IgD-negative memory B cell (primary cell): ENCODE measurements around the gene GAS6. TPM values are rescaled to one million over a fixed set of nuclear protein-coding genes. Genes with fewer than 3 reads are reported as not detected.

ENCODE experiments used
- H3K27ac Mint-ChIP-seq, 3 donors: one replicate each; pipeline ENCODE4 v1.8.0; 2020 to 2022; ENCODE audit warnings: mild to moderate bottlenecking in 3 of 3, mixed read lengths in 3 of 3, moderate library complexity in 1 of 3
- H3K27me3 Mint-ChIP-seq: one replicate; pipeline ENCODE4 v1.8.0; 2021; ENCODE audit warnings: mixed read lengths
- H3K36me3 Mint-ChIP-seq: one replicate; pipeline ENCODE4 v1.8.0; 2020; ENCODE audit warnings: mild to moderate bottlenecking, mixed read lengths
- H3K4me1 Mint-ChIP-seq, 3 donors: one replicate each; pipeline ENCODE4 v1.8.0; 2020 to 2022; ENCODE audit warnings: mixed read lengths in 3 of 3, mild to moderate bottlenecking in 1 of 3
- H3K4me3 Mint-ChIP-seq, 4 donors: one replicate each; pipeline ENCODE4 v1.8.0; 2020 to 2022; ENCODE audit warnings: mild to moderate bottlenecking in 4 of 4, mixed read lengths in 4 of 4, moderate library complexity in 3 of 4
- H3K9me3 Mint-ChIP-seq, 3 donors: one replicate each; pipeline ENCODE4 v1.8.0; 2020 to 2021; ENCODE audit warnings: mixed read lengths in 3 of 3, mild to moderate bottlenecking in 1 of 3
- polyA plus RNA-seq: library from polyadenylated mRNA; unstranded; fragments of 300-500 nt; fragmentation: Illumina TruSeq; gene quantifications from one replicate; pipeline ENCODE4 v1.2.3, GENCODE V29; 2021

The GAS6 gene
- polyA plus RNA-seq, 1 donor from 2014 or later, result 0.60 TPM

- Mint-ChIP-seq H3K9me3 (peaks cover 0 to 2% (median 0%) of the 10 kb centered on the region in 3 donors), H3K4me3 (no peak overlapping the region), H3K36me3 (peaks cover 2% of the 10 kb centered on the region), H3K27ac (no peak overlapping the region), H3K4me1 (no peaks in the 10 kb centered on the region), H3K27me3 (peaks cover 11% of the 10 kb centered on the region)
Observed at GRCh38 chr13:113777311-113778260, 86.3 kb downstream of the GAS6 start.

- peaks cover 0 to 11% (median 3%) of the 10 kb centered on the region in 3 donors for H3K9me3 Mint-ChIP-seq
- no peak overlapping the region for H3K4me3 Mint-ChIP-seq
- peaks cover 2% of the 10 kb centered on the region for H3K36me3 Mint-ChIP-seq
- H3K27me3 Mint-ChIP-seq, result peaks cover 11% of the 10 kb centered on the region
- no peaks in the 10 kb centered on the region for H3K4me1 Mint-ChIP-seq
- H3K27ac Mint-ChIP-seq, result no peak overlapping the region
Observed at GRCh38 chr13:113776231-113777125, 87.4 kb downstream of the GAS6 start.

- H3K27ac Mint-ChIP-seq, result no peak overlapping the region
- no peak overlapping the region for H3K4me3 Mint-ChIP-seq
- peaks cover 0 to 11% (median 3%) of the 10 kb centered on the region in 3 donors for H3K9me3 Mint-ChIP-seq
- no peaks in the 10 kb centered on the region for H3K4me1 Mint-ChIP-seq
- peaks cover 11% of the 10 kb centered on the region for H3K27me3 Mint-ChIP-seq
- peaks cover 2% of the 10 kb centered on the region for H3K36me3 Mint-ChIP-seq
Observed at GRCh38 chr13:113775451-113776145, 88.3 kb downstream of the GAS6 start.

- Mint-ChIP-seq H3K9me3 (peaks cover 0 to 11% (median 3%) of the 10 kb centered on the region in 3 donors), H3K4me3 (no peak overlapping the region), H3K36me3 (peaks cover 2% of the 10 kb centered on the region), H3K27ac (no peak overlapping the region), H3K27me3 (peaks cover 11% of the 10 kb centered on the region), H3K4me1 (no peaks in the 10 kb centered on the region)
Observed at GRCh38 chr13:113774177-113775107, 89.4 kb downstream of the GAS6 start.

GRCh38 chr13:113771709-113772331 is 92.1 kb downstream of the GAS6 start:
- H3K27me3 Mint-ChIP-seq, result no peaks in the 10 kb centered on the region
- no peaks in the 10 kb centered on the region for H3K4me1 Mint-ChIP-seq
- peaks cover 0 to 11% (median 3%) of the 10 kb centered on the region in 3 donors for H3K9me3 Mint-ChIP-seq
- H3K4me3 Mint-ChIP-seq, result no peak overlapping the region
- H3K27ac Mint-ChIP-seq, result no peak overlapping the region
- H3K36me3 Mint-ChIP-seq, result no peaks in the 10 kb centered on the region

- H3K4me3 Mint-ChIP-seq, result no peak overlapping the region
- H3K27ac Mint-ChIP-seq, result no peak overlapping the region
- H3K27me3 Mint-ChIP-seq, result peaks cover 3% of the 10 kb centered on the region
- peaks cover 0 to 11% (median 3%) of the 10 kb centered on the region in 3 donors for H3K9me3 Mint-ChIP-seq
- no peaks in the 10 kb centered on the region for H3K4me1 Mint-ChIP-seq
- H3K36me3 Mint-ChIP-seq, result no peaks in the 10 kb centered on the region
Observed at GRCh38 chr13:113770937-113771336, 92.9 kb downstream of the GAS6 start.

Other genes starting within 250 kb of the GAS6 start
- not detected for gene ATP4B, start 205.9 kb downstream of the GAS6 start, polyA plus RNA-seq
- not detected for gene GRK1, start 196.9 kb downstream of the GAS6 start, polyA plus RNA-seq
- 0.70 TPM for gene TMEM255B, start 104.8 kb downstream of the GAS6 start, polyA plus RNA-seq
- gene C13orf46, start 110.0 kb upstream of the GAS6 start, polyA plus RNA-seq, result 1.1 TPM